ENCODE data around the gene SPINK4.

Gene SPINK4

DNA sequence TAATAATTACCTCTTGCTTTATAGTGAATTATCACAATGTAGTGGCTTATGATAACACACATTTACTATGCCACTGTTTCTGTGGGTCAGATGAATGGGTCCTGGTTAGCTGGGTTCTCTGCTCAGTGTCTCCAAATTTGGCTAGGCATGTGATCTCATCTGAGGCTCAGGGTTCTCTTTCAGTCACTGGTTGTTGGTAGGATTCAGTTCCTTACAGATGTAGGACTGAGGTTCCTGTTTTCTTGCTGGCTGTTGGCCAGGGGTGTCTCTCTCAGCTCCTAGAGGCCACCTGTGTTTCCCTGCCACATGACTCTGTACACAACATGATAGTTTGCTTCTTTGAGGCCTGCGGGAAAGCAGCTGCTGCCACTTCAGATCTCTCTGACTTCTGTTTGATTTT lies 57.5 kb downstream of the SPINK4 start:
- TF ChIP-seq SIN3A (IDR thresholded peaks at IDR 0.05; ENCODE audit: borderline replicate concordance, insufficient read depth, low read length), result no peak
- no peak for TF ChIP-seq FOXP2 (optimal IDR thresholded peaks at IDR 0.05; ENCODE audit: borderline replicate concordance, extremely low read depth, extremely low read length, insufficient read depth)
- no peak for TF ChIP-seq TAF1 (IDR thresholded peaks at IDR 0.05; ENCODE audit: borderline replicate concordance, insufficient read depth, low read length)
- TF ChIP-seq, protein P1, sequence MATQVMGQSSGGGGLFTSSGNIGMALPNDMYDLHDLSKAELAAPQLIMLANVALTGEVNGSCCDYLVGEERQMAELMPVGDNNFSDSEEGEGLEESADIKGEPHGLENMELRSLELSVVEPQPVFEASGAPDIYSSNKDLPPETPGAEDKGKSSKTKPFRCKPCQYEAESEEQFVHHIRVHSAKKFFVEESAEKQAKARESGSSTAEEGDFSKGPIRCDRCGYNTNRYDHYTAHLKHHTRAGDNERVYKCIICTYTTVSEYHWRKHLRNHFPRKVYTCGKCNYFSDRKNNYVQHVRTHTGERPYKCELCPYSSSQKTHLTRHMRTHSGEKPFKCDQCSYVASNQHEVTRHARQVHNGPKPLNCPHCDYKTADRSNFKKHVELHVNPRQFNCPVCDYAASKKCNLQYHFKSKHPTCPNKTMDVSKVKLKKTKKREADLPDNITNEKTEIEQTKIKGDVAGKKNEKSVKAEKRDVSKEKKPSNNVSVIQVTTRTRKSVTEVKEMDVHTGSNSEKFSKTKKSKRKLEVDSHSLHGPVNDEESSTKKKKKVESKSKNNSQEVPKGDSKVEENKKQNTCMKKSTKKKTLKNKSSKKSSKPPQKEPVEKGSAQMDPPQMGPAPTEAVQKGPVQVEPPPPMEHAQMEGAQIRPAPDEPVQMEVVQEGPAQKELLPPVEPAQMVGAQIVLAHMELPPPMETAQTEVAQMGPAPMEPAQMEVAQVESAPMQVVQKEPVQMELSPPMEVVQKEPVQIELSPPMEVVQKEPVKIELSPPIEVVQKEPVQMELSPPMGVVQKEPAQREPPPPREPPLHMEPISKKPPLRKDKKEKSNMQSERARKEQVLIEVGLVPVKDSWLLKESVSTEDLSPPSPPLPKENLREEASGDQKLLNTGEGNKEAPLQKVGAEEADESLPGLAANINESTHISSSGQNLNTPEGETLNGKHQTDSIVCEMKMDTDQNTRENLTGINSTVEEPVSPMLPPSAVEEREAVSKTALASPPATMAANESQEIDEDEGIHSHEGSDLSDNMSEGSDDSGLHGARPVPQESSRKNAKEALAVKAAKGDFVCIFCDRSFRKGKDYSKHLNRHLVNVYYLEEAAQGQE (IDR thresholded peaks at IDR 0.05; ENCODE audit: insufficient read depth in 1 of 2, low read depth in 2 of 2, low read length in 2 of 2), result no peak
- no peak for TF ChIP-seq POLR2AphosphoS5 (IDR thresholded peaks at IDR 0.05; ENCODE audit: low read depth, low read length)
